Mucosa of descending colon (tissue), 3 donors: ENCODE measurements around the gene IL17RC. TPM values are rescaled to one million over a fixed set of nuclear protein-coding genes. Genes with fewer than 3 reads are reported as not detected.

Experiments
- ATAC-seq: fragments of 200-7000 bp; cut with Tn5 transposase; one replicate; pipeline ENCODE4 v1.9.1; 2020; ENCODE audit warnings: mild to moderate bottlenecking, moderate library complexity
- DNase-seq, 3 donors: peaks; one replicate each; pipeline ENCODE4 v3.0.0-alpha.2; 2020
- H3K36me3 ChIP-seq: fragments of 200-600 bp; one replicate; pipeline ENCODE4 v1.8.0; 2021; ENCODE audit warnings: low read depth, mild to moderate bottlenecking
- H3K4me1 ChIP-seq: fragments of 200-600 bp; one replicate; pipeline ENCODE4 v1.8.0; 2021; ENCODE audit warnings: low read depth, mild to moderate bottlenecking
- H3K4me3 ChIP-seq: fragments of 200-600 bp; one replicate; pipeline ENCODE4 v1.8.0; 2021; ENCODE audit warnings: mild to moderate bottlenecking
- H3K9me3 ChIP-seq: fragments of 200-600 bp; one replicate; pipeline ENCODE4 v1.8.0; 2021; ENCODE audit warnings: mild to moderate bottlenecking
- CTCF ChIP-seq: fragments of 200-600 bp; IDR thresholded peaks from one replicate; pipeline ENCODE4 v1.8.0; 2022; ENCODE audit warnings: antibody characterized with exemption, mild to moderate bottlenecking
- intact Hi-C, 2 donors: fragments of 100-400 bp; cut with DNase I in 1 of 2; cut with micrococcal nuclease in 1 of 2; formaldehyde crosslinking; loops; one replicate each; pipeline versions ENCODE4 v1.11.0 to v1.11.1; 2022; cut with DNase I, micrococcal nuclease
- total RNA-seq, 3 donors: library from RNA; stranded (reverse); fragmentation: NEBNext Ultra II Directional in 2 of 3; extraction: Animal tissue kit (Norgen Biotek cat#: 25700) in 2 of 3; gene quantifications; one replicate each; pipeline versions ENCODE4 v1.2.1 to v1.2.4, GENCODE V29; 2021 to 2023
- donor health status: DM: no; HTN: no; CAD: no; lungs with moderate emphysema.
- donor health status: DM: no; HTN: no; CAD: no.
- donor health status: DM: no; HTN: yes; CAD: no.

The IL17RC gene
- total RNA-seq, 3 donors from 2014 or later = 36.1 to 45.6 (median 44.0) TPM

- no peak for TF ChIP-seq CTCF
- Histone ChIP-seq H3K4me1 (peaks cover 26% of the 10 kb centered on the region), H3K4me3 (no peak overlapping the region), H3K9me3 (no peaks in the 10 kb centered on the region), H3K36me3 (peaks cover 3% of the 10 kb centered on the region)
- intact Hi-C loops = no loop called here
- DNase-seq (no peak), ATAC-seq (no peak)
These were observed 5.0 kb upstream of the IL17RC start for GRCh38 chr3:9911863-9912262.

GRCh38 chr3:9912294-9912935, 4.5 kb upstream of the IL17RC start:
- H3K4me1 ChIP-seq = peaks cover 28% of the 10 kb centered on the region
- intact Hi-C loops = no loop called here
- no peak for DNase-seq
- H3K4me3 ChIP-seq = no peak overlapping the region
- ATAC-seq = no peak
- no peaks in the 10 kb centered on the region for H3K9me3 ChIP-seq
- H3K36me3 ChIP-seq = peaks cover 3% of the 10 kb centered on the region
- TF ChIP-seq CTCF = no peak

- H3K4me1 ChIP-seq = peaks cover 35% of the 10 kb centered on the region
- intact Hi-C loops = no loop called here
- ATAC-seq = no peak
These were observed 3.3 kb upstream of the IL17RC start for GRCh38 chr3:9913601-9914000.

GRCh38 chr3:9914011-9914410, 2.9 kb upstream of the IL17RC start:
- no peak for DNase-seq
- no peak for ATAC-seq
- Histone ChIP-seq H3K4me3 (no peak overlapping the region), H3K4me1 (peaks cover 35% of the 10 kb centered on the region), H3K36me3 (peaks cover 3% of the 10 kb centered on the region), H3K9me3 (no peaks in the 10 kb centered on the region)
- TF ChIP-seq CTCF = no peak
- intact Hi-C loops = no loop called here

More at GRCh38 chr3:9913601-9914000, 3.3 kb upstream of the IL17RC start:
- Histone ChIP-seq H3K9me3 (no peaks in the 10 kb centered on the region), H3K4me3 (no peak overlapping the region), H3K36me3 (peaks cover 3% of the 10 kb centered on the region)
- no peak for TF ChIP-seq CTCF
- no peak for DNase-seq

- DNase-seq = no peak
- Histone ChIP-seq H3K4me3 (no peak overlapping the region), H3K9me3 (no peaks in the 10 kb centered on the region), H3K36me3 (peaks cover 3% of the 10 kb centered on the region), H3K4me1 (peaks cover 35% of the 10 kb centered on the region)
- intact Hi-C loops = no loop called here
- no peak for TF ChIP-seq CTCF
- ATAC-seq = no peak
These were observed 2.2 kb upstream of the IL17RC start for GRCh38 chr3:9914559-9915253.
